ENCODE results near the gene PTCH2.
"Not testable (repeated sequence)": the region's sequence is repeated elsewhere in the genome, so short reads cannot be mapped to it uniquely, and the experiment has no call there.

PTCH2 gene

DNA sequence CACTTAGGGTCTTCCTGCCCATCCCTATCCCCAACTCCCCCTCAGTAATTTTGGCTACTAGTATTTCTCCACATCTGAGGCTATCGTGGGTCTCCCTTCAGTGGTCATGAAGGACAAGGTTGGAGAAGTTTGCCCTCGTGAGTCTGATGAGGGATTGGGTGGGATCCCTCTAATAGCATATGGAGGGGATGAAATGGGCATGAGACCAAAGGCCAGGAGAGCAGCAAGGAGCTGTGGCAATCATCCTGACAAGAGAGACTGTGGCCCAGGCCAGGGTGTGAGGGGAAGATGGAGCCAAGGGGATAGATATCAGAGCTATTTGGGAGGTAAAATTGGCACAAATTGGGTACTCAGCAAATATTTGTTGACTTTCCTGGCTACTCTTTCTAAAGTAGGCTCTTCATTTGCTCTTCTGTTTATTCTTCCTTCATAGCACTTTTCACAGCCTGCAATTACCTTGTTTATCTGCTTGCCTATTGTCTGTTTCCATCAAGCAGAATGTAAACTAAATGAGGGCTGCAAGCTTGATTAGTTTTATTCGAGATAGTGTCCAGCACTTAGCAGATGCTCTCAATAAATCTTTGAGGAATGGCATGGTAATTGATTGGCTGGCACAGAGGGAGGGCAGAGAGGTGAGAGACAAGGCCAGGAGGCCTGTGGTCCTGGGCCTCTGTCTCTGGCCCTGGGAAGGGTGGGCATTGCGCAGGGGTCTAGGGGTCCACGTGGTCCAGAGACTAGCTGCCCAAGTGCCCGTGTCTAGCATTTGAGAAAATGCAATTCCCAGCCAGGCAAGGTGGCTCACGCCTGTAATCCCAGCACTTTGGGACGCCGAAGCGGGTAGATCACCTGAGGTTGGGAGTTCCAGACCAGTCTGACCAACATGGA is 44.3 kb downstream of the PTCH2 start:
- DNase-seq (ENCODE audit: low spot score) = no peak
- TF ChIP-seq, protein P1, sequence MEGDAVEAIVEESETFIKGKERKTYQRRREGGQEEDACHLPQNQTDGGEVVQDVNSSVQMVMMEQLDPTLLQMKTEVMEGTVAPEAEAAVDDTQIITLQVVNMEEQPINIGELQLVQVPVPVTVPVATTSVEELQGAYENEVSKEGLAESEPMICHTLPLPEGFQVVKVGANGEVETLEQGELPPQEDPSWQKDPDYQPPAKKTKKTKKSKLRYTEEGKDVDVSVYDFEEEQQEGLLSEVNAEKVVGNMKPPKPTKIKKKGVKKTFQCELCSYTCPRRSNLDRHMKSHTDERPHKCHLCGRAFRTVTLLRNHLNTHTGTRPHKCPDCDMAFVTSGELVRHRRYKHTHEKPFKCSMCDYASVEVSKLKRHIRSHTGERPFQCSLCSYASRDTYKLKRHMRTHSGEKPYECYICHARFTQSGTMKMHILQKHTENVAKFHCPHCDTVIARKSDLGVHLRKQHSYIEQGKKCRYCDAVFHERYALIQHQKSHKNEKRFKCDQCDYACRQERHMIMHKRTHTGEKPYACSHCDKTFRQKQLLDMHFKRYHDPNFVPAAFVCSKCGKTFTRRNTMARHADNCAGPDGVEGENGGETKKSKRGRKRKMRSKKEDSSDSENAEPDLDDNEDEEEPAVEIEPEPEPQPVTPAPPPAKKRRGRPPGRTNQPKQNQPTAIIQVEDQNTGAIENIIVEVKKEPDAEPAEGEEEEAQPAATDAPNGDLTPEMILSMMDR (IDR thresholded peaks at IDR 0.05; ENCODE audit: extremely low read depth, missing control alignments) = no peak

- not testable (repeated sequence) for DNase-seq (ENCODE audit: low spot score)
These were observed 45.2 kb downstream of the PTCH2 start for GRCh38 chr1:44797886-44798285.

- TF ChIP-seq, protein P1 (IDR thresholded peaks at IDR 0.05; ENCODE audit: extremely low read depth, missing control alignments) = no peak
- DNase-seq (ENCODE audit: low spot score) = no peak
These were observed 50.1 kb downstream of the PTCH2 start for GRCh38 chr1:44792736-44793502.

DNA sequence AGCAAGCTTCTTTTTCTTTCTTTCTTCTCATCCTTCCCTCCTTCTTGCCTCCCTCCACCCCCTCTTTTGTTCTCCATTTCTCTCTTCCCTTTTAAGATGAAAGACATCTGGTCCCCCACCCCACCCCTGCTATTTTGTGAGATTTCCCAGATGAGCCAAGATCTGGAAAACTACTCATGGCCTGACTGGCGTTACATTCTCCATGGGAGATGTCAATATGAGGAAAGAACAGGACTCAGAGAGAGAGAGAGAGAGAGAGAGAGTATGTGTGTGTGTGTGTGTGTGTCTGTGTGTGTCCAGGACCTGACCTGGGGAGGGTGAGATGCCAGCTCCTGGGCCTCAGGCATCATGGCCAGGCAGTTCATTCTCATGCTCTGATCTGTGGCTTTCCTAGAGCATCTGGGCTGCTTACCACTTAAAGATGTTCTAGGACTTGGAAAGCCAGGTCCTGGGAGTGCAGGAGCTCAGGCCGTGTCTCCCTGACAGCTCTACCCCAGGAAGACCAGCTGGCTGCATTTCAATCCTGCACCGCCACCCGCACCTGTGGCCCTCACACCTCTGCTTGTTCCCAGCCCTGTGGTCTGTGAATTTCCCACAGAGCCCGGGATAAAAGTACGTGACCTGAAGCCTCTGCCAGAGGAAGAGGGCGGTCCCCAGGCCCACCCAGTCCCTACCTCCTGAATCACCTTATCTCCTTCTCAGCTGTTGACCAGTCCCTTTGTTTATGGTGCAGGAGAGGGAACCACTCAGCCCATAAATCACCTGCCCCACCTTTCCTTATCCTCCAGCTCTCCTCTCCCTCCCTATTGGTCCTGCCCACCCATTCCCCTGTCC is 51.9 kb downstream of the PTCH2 start:
- DNase-seq (ENCODE audit: low spot score) = no peak
- TF ChIP-seq, protein P1 (IDR thresholded peaks at IDR 0.05; ENCODE audit: extremely low read depth, missing control alignments) = no peak

DNA sequence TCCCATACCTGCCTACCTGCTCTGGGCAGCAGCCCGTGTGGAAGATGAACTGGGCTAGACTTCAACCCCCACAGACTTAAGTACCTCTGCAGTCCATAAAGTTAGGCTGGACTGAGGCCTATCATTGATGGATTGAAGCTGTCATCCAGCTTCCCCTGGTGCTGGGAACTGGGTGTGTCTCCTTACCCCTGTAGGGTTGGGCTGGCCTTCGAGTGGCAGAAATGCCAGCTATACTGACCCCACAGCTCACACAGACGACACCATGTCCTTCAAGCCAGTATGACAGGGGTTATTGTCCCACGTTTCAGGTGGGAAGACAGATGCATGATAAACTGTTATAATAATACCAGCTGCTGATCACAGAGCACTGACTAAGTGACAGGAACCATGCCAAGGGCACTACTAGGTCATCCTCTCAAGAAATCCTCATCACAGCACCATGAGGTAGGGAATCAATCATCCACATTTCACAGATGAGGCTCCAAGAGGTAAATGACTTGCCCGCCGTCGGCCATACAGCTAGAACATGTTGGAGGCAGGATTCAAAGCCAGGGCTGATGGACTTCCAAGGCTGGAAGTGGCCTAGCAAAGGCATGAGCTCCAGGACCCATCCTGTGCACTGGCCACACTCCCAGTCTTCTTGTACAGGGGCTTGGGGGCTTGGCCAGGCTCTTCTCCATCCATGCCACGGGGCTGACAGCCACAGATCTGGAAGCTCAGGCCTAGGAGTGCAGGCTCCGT is 54.8 kb downstream of the PTCH2 start, which contains the start of gene BEST4:
Gene BEST4 (minus strand): TSS at position 51 of the 741 bp plus-strand sequence. CDS start 465 bp downstream, outside the sequence.
- TF ChIP-seq, protein P1 (IDR thresholded peaks at IDR 0.05; ENCODE audit: extremely low read depth, missing control alignments) = no peak
- no peak for DNase-seq (ENCODE audit: low spot score)

GRCh38 chr1:44787506-44787905 is 55.5 kb downstream of the PTCH2 start:
- TF ChIP-seq, protein P1 (IDR thresholded peaks at IDR 0.05; ENCODE audit: extremely low read depth, missing control alignments) = no peak
- DNase-seq (ENCODE audit: low spot score) = no peak

Measured in GM20000 (cell line).